ENCODE results near the gene GCDH.
"Not testable (repeated sequence)": the region's sequence is repeated elsewhere in the genome, so short reads cannot be mapped to it uniquely, and the experiment has no call there.

GCDH gene

DNA sequence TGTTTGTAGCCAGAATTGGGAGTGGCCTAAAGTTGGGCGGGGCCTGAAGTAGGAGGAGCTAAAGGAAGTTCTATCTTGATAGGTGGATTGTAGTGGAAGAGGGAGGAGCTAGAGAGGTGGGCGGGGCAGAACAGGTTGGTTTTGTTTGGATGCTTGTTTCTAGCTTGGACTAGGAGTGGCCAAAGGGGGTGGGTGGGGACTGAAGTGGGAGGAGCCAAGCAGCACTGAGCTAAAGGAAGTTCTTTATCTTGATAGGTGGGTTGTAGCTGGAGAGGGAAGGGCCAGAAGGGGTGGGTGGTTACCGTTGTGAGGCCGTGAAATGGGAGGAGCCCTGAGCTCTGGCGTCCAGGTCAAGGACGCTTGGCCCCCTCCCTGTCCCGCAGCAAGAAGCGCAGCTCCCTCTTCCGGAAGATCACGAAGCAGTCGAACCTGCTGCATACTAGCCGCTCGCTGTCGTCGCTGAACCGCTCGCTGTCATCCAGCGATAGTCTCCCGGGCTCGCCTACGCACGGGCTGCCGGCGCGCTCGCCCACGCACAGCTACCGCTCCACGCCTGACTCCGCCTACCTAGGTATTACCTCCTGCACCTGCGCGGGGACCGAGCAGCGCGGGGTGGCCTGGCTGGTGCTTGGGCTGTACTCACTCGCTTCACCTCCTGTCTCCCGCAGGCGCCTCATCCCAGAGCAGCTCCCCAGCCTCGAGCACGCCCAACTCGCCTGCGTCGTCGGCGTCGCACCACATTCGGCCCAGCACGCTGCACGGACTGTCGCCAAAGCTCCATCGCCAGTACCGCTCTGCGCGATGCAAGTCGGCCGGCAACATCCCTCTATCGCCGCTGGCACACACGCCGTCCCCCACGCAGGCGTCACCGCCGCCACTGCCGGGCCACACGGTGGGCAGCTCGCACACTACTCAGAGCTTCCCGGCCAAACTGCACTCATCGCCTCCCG lies 17.7 kb upstream of the GCDH start:
- DNase-seq (ENCODE audit: low spot score): peak; percentile 38

GRCh38 chr19:12873891-12874745 lies 16.8 kb upstream of the GCDH start:
- DNase-seq (ENCODE audit: low spot score): no peak

DNA sequence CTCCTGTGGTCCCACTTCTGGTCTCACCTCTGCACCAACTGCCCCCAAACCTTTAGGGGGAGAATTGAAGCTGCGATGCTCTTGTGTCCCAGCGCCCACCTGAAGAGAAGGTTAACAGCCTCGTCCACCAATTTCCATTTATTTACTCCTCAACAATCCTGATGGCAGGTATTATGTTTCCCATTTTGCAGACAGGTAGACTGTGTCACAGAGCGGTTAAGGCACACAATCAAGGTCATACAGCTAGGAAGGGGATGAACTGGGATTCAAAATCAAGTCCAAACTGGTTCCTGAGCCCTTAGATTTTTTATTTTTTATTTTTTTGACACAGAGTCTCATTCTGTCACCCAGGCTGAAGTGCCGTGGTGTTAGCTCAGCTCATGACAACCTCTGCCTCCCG lies 15.9 kb upstream of the GCDH start:
- DNase-seq (ENCODE audit: low spot score): no peak

GRCh38 chr19:12880551-12881171 lies 10.3 kb upstream of the GCDH start:
- no peak for DNase-seq (ENCODE audit: low spot score)

DNA sequence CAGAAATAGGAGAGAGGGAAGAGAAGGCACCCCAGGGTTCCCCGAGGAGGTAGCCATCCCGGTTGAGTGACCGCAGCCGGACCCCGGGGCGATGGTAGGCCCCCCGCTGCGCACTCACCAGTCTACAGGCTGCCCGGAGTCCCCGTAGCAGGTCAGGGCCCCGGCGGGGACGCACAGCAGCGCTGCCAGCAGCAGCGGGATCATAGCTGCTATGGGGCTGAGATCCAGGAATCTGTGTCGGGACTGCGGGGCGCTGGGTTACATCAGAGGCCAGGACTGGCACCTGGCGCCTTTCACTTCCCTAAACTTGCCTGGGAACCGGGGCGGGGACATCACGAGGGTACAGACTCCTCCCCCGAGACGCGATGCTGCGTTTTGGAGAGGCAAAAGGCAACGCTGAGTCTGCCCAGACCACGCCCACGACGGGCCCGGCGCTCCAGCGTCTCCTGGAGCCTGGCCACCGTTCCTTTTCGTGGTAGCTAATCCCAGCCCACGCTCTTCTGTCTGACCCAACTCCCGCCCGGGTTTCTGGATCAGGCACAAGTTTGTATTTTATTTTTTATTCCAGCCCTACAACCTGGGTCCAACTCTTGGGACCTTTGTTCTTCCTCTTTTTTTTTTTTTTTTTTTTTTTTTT lies 9.7 kb upstream of the GCDH start, which contains the start of gene DNASE2:
TSS of gene DNASE2 (minus strand) at position 278 of the 637 bp plus-strand sequence. CDS start at position 204, 74 bp downstream.
- DNase-seq (ENCODE audit: low spot score): peak; percentile 42

DNA sequence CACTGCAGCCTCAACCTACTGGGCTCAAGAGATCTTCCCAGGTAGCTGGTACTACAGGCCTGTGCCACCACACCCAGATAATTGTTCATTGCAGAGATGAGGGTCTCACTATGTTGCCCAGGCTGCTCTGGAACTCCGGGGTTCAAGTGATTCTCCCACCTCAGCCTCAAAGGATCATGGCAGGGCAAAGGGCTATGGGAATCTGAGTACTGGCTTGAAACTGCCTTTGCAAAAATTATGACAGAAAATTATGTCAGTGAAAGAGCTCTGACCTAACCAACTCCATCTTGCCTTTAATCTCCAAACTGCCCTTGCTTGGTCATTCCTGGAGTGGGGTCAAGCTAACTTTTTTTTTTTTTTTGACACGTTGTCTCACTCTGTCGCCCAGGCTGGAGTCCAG lies 8.4 kb upstream of the GCDH start:
- no peak for DNase-seq (ENCODE audit: low spot score)

- no peak for DNase-seq (ENCODE audit: low spot score)
Measured at GRCh38 chr19:12884202-12884601, 6.8 kb upstream of the GCDH start.

GRCh38 chr19:12884627-12884925 lies 6.4 kb upstream of the GCDH start:
- DNase-seq (ENCODE audit: low spot score): no peak

GRCh38 chr19:12884926-12885748 lies 5.8 kb upstream of the GCDH start:
- DNase-seq (ENCODE audit: low spot score): no peak

DNA sequence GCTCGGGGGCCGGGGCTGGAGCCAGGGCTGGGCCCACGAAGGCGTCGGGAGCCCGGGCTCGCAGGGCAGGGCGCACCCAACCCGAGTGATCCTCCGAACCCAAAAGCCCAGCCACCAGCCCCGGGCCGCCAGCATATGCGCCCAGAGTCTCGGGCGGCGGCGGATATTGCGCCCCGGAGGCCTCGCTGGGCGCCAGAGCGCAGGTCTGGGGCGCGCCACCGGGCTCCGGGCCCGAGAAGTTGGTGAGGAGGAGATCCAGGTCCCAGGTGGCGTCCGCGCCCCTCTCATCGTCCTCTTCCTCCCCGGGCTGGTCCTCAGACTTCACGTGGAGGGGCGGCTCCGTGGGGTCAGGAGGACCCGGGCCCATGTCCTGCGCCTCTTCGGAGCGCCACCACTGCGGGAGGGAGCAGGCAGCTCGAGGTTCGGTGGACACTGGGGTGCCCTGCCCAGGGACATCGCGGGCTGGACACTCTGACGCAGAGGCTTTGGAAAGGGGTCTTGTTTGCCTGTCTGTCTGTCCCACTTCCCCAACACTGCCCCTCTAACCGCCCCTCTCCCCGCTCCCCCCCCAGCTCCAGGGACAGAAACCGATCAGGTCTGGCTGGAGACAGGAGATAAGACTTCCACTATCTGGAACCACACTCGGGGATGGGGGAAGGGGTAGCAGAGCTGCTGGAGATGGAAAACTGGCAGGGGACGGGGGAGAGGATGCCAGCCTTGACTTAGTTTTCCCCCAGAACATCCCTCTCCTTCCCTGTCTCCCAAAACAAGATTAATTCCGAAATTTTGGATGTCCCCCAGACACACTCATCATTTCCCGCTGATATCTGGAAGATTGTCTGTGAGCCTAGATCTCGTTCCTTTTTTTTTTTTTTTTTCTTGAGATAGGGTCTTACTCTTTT lies 5.0 kb upstream of the GCDH start:
- no peak for DNase-seq (ENCODE audit: low spot score)

DNA sequence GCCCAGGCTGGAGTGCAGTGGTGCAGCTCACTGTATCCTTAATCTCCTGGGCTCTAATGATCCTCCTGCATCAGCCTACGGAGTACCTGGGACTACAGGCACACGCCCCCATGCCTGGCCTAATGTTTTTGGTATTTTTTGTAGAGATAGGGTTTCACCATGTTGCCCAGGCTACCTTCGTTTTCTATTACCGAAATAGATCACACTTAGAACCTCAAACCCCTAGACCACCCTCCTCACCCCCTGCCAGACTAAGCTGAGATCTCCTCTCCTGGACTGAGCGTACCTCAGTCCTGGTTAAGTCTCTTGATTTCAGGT lies 4.3 kb upstream of the GCDH start:
- no peak for DNase-seq (ENCODE audit: low spot score)

DNA sequence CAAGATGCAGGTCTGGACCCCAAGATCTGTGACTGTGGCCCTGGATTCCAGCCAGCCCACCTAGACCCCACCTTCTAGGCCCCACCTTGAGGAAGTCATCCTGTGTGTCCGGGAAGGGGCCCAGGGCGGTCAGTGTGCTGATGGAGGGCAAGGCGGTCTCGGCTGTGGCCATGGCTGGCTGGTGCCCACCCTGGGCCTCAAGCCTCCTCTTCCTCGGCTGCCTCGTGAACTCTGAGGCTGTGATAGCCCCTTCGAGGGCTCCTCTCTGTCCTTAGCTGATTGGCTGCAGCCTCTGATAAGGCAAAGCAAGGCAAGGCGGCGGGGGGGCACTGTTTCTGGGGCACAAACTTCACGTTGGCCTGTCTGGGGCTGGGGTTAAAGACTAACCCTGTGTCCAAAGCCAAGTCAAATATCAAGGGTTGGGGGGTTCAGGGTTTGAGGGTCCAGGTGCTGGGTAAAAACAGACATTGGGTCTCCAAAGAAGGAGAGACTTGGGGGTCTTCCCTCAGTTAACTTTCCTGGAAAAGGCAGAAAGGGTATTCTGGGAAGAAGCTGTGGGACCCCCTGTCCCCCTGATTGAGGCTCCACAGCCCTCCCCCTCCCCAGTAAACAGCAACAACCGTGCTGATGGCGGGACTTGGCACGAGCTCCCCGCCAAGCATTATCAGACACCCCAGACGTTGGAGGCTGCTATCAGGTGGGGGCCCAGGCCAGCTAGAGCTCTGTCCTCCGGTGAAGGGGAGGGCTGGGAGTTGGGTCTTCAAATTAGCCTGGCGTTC lies 3.8 kb upstream of the GCDH start, which contains the start of gene KLF1:
TSS of gene KLF1 (minus strand) at position 233 of the 779 bp plus-strand sequence. CDS start at position 172, 61 bp downstream.
- DNase-seq (ENCODE audit: low spot score): no peak

DNA sequence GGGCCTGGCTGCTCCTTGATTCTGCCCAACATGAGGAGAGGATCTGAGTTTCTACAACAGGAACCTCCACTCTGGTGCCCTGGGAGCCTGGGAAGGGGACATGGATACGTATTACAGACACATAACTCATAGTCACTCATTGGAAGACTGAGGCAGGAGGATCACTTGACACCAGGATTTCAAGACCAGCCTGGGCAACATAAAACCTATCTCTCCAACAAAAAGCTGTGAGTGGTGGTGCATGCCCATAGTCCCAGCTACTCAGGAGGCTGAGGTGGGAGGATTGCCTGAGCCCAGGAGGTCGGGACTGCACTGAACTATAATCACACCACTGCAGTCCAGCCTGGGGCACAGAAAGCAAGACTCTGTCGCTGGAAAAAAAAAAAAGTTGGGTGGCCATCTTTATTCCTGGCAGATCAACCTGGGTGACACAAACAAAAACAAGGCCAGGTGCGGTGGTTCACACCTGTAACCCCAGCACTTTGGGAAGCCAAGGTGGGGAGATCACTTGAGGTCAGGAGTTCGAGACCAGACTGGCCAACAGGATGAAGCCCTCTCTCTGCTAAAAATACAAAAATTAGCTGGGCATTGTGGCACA lies 2.9 kb upstream of the GCDH start:
- DNase-seq (ENCODE audit: low spot score): no peak

DNA sequence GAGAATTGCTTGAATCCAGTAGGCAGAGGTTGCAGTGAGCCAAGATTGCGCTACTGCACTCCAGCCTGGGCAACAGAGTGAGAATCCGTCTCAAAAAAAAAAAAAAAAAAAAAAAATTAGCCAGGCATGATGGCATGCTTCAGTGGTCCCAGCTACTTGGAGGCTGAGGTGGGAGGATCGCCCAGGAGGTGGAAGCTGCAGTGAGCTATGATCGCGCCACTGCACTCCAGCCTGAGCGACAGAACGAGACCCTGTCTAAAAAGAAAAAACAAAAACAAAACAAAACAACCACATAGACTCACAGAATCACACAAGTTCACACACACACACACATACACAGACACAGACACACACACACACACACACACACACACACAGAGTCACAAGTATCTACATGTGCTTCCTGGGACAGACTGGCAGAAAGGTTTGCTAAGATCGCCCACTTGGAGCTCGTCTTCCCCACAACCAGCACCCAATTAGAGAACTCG lies 617 bp upstream of the GCDH start:
- DNase-seq (ENCODE audit: low spot score): not testable (repeated sequence)

DNA sequence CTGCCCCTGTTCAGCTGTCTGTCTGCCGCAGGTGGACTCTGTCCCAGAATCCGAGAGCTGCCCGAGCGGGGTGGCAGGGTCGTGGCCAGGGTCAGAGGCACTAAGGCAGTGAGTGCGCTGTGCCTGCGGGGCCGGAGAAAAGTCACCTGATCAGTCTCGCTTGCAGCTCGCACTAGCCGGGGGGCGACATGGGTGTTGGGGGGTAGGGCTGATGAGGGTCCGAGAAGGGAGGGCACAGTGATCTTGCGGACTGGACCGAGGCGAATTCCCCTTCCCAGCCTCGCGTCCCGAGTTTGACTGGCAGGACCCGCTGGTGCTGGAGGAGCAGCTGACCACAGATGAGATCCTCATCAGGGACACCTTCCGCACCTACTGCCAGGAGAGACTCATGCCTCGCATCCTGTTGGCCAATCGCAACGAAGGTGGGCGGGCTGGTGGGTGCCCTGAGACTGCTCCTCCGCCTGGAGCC lies 627 bp downstream of the GCDH start:
- DNase-seq (ENCODE audit: low spot score): no peak

- DNase-seq (ENCODE audit: low spot score): no peak
Measured at GRCh38 chr19:12893582-12893981, 2.6 kb downstream of the GCDH start.

GRCh38 chr19:12896460-12896859 lies 5.5 kb downstream of the GCDH start:
- DNase-seq (ENCODE audit: low spot score): no peak

DNA sequence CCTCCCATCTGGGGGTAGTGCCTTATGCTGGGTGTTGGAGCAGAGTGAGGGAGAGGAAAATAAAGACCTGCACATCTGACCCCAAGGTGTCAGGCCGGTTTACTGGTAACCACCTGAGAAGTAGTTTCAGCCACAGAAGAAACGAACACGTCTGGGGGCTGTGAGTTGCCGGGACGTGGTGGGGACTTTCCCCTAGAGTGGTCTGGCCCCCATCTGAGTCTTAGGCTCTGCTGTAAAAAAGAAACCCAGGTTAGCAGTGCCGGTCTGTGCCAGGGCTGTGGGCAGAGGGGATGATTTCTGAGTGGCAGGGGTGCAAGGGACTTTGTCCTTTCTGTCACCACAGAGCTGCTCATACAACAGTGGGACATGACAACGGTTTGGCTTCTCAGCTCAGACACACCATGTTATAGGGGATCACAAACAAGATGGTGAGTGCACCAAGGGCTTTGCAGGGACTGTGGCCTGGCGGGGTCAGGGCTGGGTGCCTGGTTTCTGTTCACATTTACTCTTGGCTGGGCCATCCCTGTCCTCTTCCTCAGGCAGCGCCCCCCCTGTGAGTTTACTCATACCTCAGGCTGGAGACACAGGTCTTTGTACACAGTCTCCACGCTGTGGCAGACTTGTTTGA lies 9.0 kb downstream of the GCDH start:
- no peak for DNase-seq (ENCODE audit: low spot score)

All from kidney capillary endothelial cell (primary cell).